ENCODE results near the gene SLC16A2.

SLC16A2 gene

DNA sequence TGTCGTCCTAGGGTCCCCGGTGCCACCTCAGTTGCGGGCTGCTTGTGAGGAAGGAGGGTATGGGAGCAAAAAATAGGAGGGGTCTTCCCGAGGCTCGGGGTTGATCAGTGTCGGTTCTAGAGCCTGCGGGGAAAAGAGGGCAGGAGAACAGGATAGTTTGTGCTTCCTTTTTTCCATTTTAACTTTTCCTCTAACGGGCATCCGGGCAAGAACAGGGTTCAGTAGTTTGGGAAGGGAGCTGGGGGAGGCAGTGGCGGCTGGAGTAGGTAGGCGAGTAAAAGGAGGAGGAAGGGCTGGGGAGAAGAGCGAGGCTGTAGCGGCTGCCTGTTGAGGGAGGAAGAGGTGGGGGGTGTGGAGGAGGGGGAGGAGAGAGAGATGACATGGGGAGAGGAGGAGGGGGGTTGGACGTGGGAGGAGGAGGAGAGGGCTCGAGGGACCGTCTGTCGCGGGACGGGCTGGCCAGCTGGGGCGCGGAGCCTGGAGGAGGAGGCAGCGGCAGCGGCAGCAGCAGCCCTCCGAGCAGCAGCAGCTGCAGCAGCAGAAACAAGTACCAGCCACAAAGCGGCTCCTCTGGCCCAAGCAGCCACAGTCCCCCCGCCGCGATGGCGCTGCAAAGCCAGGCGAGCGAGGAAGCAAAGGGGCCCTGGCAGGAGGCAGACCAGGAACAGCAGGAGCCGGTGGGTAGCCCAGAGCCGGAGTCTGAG lies at the start of gene SLC16A2:
Gene SLC16A2 (plus strand): TSS at position 458 of the 704 bp plus-strand sequence. CDS start 145 bp downstream, at position 603.
- DNase-seq, result no peak

DNA sequence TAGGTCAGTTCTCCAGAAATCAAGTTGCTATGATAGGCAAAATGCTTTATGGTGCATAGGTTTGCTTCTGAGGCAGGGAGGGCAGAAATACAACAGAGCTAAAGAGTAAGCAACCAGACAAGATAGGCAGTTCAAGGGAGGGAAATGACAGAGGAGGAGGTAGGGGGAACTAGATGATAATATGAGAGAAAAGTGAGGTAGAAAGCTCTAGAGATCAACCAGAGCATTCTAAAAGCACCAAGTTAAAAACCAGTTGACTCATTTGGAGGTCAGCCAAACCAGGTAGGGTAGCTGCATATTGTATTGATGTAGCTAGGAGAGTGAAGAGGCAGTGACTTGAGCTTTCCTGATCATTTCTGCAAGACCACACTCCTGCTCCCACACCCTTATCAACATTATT lies 49.0 kb upstream of the SLC16A2 start:
- no peak for DNase-seq

DNA sequence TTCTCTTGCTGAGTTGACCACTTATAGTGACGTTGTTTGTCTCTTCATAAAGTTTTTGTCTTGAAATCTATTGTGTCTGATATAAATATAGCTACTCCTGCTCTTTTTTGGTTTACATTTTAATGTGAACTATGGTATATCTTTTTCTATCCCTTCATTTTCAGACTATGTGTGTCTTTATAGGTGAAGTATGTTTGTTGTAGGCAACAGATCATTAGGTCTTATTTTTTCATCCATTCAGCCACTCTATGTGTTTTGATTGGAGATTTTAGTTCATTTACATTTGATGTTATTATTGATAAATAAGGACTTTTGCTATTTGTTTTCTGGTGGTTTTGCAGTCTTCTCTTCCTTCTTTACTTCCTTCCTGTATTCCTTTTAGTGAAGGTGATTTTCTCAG lies 44.0 kb upstream of the SLC16A2 start:
- DNase-seq, result no peak

DNA sequence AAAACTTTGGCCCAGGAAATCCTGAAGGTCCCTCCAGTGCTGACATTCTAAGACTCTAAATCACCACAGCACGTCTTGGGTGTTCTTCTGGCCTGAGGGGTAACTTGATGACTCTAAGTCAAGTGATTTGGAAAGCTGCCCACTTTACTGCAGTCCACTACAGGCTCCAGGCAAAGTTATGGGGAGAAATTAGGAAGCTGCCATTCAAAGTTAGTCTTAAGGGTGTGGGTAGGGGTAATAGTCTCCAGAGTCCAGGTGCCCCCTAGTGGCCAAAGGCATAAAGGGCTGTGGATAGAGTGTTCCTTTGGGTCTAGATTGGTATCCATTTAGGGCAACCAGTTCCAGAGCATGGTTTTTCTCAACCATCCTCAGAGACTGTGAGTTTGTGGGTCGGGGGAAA lies 38.7 kb upstream of the SLC16A2 start:
- peak; percentile 23 for DNase-seq

DNA sequence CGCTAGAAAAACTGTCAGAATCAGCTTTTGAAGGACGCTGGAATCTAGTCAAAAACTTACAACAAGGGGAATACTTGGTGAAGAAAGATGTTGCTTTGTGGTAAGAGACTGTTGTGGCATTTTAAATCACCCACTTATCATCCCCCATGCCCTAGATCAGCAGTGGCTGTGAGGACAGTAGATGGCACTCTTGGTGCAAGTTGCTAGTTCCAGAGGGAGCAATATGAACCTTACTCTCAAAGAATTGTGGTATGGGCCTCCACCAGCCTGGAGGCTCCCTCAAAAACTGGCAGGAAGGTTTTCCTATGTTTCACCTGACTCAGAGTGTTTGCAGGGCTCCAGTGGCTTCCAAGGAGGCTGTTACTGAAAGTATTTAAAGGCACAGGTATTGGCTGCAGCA lies 37.7 kb upstream of the SLC16A2 start:
- DNase-seq, result no peak

DNA sequence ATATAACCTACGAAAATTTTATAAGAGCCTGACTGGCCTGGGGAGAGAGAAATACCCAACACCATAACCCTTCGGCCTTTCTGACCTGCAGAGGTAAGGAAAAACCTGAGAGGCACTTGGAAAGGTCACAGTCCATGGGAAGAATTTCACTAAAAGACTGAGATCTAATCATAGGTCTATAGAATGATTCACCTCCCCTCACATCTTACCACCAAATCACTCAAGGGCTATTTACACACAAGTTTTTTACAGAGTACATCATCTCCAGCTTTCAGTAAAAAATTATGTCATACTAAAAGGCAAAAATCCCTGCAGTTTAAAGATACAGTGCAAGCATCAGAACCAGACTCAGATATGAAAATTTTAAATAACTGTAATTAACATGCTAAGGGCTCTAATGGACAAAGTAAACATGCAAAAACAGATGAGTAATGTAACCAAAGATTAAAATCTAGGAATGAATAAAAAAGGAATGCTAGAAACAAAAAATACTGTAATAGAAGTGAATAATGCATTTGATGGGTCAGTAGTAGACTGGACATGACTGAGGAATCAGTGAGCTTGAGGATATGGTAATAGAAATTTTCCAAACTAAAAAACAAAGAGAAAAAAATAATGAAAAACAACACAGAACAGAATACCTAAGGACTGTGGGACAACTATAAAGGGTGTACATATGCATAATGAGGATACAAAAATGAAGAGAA lies 32.1 kb upstream of the SLC16A2 start:
- no peak for DNase-seq

DNA sequence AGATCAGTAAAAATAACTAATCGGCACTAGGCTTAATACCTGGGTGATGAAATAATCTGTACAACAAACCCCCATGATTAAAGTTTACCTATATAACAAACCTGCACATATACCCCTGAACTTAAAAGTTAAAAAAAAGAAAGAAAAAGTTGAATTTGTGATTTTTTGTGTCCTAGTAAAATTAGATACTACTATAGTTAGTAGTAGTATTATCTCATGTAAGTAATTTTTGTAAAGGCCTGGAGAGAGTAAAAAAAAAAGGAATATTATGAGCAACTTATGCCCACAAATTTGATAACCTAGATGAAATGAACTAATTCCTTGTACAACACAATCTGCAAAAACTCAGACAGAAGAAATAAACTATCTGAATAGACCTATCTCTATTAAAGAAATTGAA lies 25.7 kb upstream of the SLC16A2 start:
- DNase-seq, result no peak

DNA sequence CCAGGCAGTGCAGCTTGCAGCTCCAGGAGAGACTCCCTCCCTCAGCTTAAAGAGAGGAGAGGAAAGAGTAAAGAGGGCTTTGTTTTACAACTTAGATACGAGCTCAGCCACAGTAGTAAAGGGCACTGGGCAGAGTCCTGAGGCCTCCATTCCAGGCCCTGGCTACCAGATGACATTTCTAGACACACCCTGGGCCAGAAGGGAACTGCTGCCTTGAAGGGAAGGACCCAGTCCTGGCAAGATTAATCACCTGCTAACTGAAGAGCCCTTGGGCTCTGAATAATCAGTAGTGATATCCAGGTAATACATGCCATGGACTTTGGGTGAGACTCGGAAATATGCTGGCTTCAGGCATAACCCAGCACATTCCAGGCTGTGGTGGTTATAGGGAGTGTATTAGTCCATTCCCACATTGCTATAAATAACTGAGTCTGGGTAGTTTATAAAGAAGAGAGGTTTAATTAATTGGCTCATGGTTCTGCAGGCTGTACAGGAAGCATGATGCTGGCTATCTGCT lies 15.3 kb upstream of the SLC16A2 start:
- no peak for DNase-seq

DNA sequence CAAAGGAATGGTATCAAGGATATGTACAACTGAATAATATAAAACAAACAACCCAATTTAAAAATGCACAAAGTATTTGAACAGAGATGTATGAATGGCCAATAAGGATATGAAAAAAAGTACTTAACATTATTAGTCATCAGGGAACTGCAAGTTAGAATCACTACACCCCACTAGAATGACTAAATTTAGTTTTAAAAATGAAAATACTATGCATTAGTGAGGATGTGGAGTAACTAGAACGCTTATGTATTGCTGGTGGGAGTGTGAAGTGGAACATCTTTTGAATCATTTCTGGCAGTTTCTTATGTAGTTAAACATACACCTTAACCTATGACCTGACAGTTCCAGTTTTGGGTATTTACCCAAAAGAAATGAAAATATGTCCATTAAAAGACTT lies 13.0 kb upstream of the SLC16A2 start:
- DNase-seq, result no peak

DNA sequence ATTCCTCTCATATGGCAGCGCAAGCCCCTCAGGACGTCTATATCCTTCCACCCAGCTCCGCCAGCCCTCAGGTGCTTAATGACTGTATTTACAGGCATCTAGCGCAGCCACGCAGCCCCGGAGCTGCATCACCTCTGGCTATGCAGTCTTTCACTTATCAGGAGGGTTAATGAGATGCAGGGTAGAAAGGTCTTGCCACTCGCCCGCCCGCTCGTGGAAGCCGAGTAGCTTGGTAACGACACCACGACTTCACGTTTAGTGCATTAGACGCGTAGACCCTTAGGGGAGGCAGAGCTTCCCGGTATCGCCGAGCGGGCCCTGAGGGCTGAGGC lies 1.5 kb upstream of the SLC16A2 start:
- DNase-seq, result no peak

DNA sequence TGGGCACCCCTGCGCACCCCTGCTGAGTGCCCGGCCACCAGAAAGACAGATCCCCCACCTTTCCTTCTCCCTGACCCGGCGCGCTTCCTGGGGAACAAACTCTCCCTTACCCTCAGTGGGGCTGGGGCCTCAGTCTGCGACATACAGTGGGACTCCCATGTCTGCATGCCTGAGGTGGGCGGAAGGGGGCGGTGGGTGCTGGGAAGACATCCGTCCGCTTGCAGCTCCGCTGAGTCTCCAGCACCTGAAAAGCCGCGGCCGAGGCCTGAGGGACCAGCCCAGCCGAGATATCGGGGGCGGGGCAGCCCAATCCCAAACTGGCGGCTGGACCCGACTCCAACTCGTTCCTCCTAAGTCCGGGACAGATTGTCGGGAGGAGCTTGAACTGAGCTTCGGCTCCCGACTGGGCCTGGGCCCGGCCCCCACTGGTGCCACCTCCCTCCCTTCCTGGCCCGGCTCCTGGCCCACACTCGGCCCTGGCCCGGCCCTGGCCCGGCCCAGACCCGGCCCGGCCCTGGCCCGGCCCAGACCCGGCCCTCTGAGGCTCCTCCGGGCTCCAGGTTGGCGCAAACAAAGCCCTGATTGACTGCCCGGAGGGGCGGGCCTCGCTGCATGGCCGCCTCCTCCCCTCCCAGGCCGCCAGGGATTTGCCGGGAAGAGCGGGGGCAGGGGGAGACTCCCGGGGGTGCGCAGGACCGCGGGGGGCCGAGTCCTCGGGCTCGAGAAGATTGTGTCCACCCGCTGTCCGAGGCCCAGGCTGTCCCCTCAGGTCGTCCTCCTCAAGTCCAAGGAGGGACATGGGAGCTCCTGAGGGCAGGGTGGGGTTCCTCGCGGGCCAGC lies 877 bp upstream of the SLC16A2 start:
- no peak for DNase-seq

DNA sequence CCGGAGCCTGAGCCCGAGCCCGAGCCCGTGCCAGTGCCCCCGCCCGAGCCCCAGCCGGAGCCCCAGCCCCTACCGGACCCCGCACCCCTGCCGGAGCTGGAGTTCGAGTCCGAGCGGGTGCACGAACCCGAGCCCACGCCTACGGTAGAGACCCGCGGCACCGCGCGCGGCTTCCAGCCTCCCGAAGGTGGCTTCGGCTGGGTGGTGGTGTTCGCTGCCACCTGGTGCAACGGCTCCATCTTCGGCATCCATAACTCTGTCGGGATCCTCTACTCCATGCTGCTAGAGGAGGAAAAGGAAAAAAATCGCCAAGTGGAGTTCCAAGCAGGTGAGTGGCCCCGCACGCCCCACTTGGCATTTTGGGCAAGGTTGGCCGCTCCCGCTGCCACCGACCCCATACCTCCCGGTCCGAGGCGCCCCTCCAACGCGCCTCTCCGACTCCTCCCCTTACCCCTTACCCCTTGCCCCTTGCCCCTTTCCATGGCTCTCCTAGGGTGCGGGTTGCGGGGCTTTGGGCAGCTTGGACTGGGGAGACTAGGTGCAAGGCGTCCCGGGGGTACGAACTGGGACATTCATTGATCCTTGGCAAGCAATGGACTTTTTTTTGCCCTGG lies 553 bp downstream of the SLC16A2 start:
- DNase-seq, result no peak

DNA sequence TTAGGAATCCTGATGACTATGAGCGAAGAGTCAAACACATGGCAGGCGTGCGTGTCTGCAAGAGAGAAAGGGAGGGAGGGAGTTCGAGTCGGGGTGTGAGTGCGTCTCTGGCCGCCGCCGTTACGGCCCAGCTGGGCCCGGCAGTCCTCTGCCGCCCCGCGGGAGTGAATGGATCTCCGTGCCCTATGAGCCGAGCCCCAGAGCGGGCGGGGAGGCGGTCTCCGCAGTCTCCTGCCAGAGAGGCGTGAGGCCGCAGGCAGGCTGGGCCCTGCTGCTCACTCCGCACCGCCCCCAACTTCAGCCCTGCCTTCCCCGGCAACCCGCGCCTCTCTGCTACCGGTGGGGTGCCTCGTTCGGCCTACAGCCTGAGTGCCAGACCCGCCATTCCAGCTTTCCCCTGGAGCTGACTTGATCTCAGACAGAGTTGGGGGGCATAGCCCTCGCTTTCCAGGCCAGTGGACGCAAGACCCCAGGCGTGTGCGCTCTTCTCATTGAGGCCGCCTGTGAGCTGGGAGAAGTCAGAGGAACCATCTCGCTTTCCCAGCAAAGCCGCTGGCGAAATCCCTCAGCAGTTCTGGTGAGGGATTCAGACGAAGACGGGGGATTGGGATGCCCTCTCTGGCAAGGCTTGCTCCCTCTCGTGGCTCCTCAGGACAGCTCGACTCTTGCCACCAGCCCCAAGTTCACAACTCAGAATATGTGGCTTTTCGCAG lies 1.4 kb downstream of the SLC16A2 start:
- no peak for DNase-seq

DNA sequence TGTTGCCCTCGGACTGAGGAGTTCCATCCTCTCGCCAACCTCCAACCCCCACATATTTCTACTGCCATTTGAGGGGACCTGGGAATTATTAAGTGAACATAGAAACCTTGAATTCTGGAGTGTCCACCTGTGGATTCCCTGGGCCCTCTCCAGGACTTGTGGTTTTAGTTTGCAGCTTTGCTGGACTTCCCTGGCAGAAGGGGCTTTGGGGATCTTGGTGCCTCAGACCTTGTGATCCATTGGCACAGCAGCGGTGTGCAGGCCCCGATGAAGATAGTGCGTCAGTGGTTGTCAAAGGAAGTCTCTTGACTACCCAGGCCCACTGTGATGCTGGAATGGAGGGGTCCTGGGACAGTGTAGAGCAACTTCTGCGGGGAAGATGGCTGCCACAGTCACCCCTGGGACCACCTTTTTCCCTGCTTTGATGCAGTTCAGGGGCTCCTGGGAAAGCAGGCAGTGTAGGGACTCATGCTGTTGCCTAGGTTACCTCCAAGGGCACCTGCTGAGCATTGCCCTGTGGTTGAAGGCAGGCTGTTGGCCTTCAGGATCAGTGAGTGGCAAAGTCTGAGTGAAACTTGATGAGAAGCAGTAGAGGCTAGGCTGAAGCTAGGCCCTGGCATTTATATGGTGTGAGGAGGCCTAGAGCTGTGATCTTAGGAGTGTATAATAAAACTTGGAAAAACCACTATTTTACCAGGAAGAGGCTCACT lies 2.2 kb downstream of the SLC16A2 start:
- DNase-seq, result no peak

DNA sequence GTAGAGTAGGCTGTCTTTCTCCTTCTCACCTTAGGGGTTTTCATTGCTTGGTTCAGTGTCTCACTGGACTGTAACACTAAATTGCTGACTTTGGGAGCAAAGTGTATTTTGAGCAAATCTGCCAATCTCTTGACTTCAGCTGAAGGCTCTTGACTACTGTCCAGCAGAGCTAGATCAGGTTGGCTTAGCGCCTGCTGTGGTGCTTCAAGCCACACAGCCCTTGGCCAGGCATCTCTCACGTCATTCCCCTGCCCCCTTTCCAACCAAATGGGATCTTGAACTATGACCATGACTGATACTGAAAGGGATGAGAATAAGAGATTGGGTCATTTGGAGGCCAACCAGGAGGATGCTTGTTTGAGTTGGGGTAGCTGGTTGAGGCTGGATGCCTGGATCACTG lies 4.8 kb downstream of the SLC16A2 start:
- DNase-seq, result no peak

DNA sequence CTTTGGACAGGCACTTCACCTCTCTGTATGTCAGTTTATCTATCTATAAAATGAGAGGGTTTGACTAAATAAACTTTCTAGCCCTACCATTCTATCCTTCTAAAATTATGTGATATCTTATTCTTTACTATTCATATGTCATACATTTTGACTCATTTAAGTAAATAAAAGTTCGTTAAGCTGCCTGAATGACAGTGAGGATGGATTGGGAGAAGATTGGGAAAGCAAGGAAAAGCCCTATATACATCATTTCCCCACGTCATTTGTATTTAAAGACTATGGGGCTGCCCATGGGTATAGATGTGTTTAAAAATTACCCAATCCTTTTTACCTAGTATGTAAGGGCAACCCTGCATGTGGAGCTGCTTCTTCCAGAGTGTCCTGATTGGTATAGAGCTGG lies 5.3 kb downstream of the SLC16A2 start:
- DNase-seq, result no peak

DNA sequence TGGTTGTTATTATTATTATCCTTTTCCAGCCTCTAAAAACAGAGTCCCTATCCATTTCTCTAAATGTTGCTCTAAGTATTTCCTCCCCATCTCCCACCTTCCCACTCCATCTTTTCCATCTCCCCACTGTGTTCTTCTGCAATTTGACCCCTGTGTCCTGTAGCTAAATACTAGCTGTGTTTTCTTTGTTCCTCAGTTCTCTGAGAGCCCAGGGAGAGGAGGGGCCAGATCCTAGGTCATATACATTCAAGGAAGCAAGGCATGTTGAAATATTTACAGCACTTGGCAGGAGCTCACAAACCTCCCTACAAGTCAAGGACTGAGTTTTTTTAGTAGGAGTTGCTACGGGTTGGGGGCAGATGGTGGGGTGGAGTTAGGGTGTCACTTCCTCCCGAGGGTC lies 10.5 kb downstream of the SLC16A2 start:
- no peak for DNase-seq

DNA sequence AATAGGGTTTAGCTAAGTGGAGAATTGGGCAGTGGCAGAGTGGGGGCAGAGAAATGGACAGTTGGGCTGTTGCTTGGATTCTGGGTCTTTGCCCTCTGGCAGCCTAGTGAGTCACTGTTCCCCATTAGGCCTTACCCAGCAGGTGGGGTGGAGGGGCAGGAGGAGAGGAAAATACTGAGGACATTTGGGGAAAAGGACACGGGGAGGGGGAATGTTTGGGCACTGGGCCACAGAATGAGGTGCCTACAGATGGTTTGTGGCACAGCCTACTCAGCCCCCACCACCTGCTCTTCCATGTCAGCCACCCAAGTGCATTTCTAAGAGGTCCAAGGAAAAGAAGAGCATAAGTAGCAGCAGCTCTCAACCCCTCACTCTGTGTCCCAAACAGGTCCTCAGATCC lies 13.0 kb downstream of the SLC16A2 start:
- DNase-seq, result no peak

DNA sequence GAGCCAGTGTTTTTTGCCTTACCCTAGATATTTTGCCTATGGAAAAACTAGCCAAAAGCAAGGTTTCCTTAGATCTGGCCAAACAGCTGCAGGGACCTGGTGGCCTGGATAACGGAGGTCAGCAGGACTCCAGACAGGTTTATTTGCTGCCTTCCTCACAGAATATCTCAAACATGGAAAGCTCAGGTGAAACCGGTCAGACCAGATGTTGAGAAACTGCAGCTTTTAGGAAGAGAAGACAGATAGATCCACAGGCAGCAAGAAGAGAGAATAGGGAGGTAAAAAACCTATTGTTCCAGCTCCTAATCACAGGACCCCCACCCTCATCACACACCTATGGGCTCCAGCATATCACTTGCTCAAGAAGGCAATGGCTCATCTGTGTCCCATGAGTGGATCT lies 16.2 kb downstream of the SLC16A2 start:
- no peak for DNase-seq

DNA sequence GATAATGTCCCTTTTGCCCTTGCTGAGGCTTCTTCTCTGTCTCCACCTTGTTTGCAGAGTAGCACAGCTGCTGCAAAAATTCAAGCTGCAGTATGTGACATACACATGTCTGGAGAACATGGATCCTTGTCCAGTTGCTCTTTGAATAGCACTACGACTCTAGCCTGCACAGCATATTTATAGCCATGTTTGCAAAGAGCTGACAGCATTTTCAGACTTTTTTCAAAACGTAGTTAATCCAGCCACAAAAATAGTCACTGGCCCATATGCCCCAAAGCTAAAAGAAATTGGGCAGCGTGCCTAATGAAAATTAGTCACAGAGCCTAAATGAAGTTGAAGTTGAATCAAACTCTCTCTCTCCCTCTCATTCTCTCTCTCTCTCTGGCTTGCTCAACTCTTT lies 17.5 kb downstream of the SLC16A2 start:
- DNase-seq, result no peak

DNA sequence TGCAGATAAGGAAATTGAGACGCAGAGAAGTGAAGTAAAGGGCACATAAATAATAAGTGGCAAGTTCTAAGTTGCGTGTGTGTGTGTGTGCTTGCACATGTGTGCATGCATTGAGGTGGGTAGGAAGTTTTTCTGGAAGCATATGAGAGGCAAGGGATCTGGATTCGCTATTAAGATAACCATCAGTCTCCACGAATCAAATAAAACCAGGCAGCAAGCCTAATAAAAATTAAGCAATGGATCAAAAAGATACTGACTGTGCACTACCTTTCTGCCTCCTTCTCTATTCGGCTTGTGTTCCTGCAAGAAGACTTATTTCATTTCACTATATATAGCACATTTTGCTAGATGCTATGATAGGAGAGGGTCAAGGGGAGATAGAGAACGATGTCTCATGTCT lies 23.8 kb downstream of the SLC16A2 start:
- no peak for DNase-seq

DNA sequence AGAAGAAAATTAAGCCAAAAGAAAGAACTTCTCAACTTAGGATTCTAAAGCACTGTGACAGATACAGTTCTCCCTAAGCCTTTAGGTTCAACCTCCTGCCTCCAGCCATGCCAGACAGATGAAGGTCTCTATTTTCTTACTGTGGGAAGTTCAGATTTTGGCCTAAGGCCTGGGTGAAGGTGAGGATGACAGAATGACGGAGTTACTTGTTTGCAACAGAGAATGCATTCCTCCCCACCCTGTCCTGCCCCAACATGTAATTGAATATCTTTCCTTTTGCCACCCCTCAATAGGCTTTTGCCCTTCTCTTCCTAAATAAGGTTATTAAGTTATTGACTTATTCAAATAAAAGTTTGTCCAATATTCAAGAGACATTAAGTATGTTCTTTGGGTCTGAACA lies 25.6 kb downstream of the SLC16A2 start:
- DNase-seq, result no peak

Data from GDM1 (cell line).